HepG2 (cell line): ENCODE data around the gene EPS8L3. TPM values are rescaled to one million over a fixed set of nuclear protein-coding genes. Genes with fewer than 3 reads are reported as not detected.
A peak's percentile ranks its signal among the peaks of the same experiment; 100 is the strongest.

Source experiments
- ATAC-seq: fragments of 200-7000 bp; cut with Tn5 transposase; 3 replicates; pipeline ENCODE4 v1.9.1; 2020; ENCODE audit warnings: mild to moderate bottlenecking, moderate library complexity
- BruUV-seq: library from RNA; stranded (reverse); fragments of 400-500 nt; replicated peaks from 2 replicates; lab custom pipeline; 2021; lab: Mats Ljungman, UMichigan
- CTCF ChIA-PET: fragments of 300-600 bp; formaldehyde crosslinking; extraction: SDS; loops from one replicate; lab custom pipeline; 2021; ENCODE audit warnings: low total read pairs, inconsistent platforms, low intra/inter-chr PET ratio; lab: Yijun Ruan, JAX
- POLR2A ChIA-PET: fragments of 350-600 bp; sonication (Branson Sonifier 250); formaldehyde crosslinking; loops from one replicate; lab custom pipeline; 2020; ENCODE audit warnings: antibody characterized with exemption, inconsistent platforms; lab: Yijun Ruan, JAX
- DNase-seq: peaks from one replicate; pipeline ENCODE4 v3.0.0-alpha.2; 2015; ENCODE audit warnings: low spot score
- FAIRE-seq: peaks from 3 replicates; lab custom pipeline; 2011; peaks lifted over from hg19 to GRCh38; lab: Jason Lieb, UNC
- H2AFZ ChIP-seq: one replicate; pipeline ENCODE4 v1.6.1; 2011; ENCODE audit warnings: low read length, inconsistent platforms
- H3K27ac ChIP-seq: fragments of 300-600 bp; 3 replicates; pipeline ENCODE4 v1.8.0; 2011; ENCODE audit warnings: mixed run types, mild to moderate bottlenecking, mixed read lengths, low read length, inconsistent platforms; ENCODE audit not compliant: insufficient read depth; ENCODE audit errors: extremely low read length
- H3K27me3 ChIP-seq, 2 experiments: fragments of 200-600 bp in 1 of 2; 2 replicates in 1 of 2; 3 replicates in 1 of 2; pipeline versions ENCODE4 v1.6.0 to v1.8.0; 2011; ENCODE audit warnings: low read length in 2 of 2, mild to moderate bottlenecking in 2 of 2, moderate library complexity in 2 of 2, inconsistent platforms in 1 of 2; ENCODE audit not compliant: insufficient read depth in 2 of 2, control insufficient read depth in 1 of 2
- H3K36me3 ChIP-seq, 2 experiments: fragments of 200-600 bp in 1 of 2; replicated peaks in 1 of 2; 2 replicates in 1 of 2; 3 replicates in 1 of 2; pipeline versions ENCODE4 v1.5.1 to v1.8.0; 2011; ENCODE audit warnings: low read length in 2 of 2, inconsistent platforms in 1 of 2; ENCODE audit not compliant: insufficient read depth in 2 of 2, control insufficient read depth in 1 of 2
- H3K4me1 ChIP-seq: 2 replicates; pipeline ENCODE4 v1.5.1; 2012; ENCODE audit warnings: low read length, inconsistent platforms; ENCODE audit not compliant: insufficient read depth
- H3K4me2 ChIP-seq: 2 replicates; pipeline ENCODE4 v1.6.0; 2011; ENCODE audit warnings: low read depth, low read length, inconsistent platforms
- H3K4me3 ChIP-seq, 3 experiments: fragments of 200-600 bp in 1 of 3; sonication (generic), shearing (Covaris generic) in 1 of 3; replicated peaks in 1 of 3; 2 replicates each; pipeline ENCODE4 v1.5.1; 2011 to 2016; ENCODE audit warnings: low read length in 3 of 3, inconsistent platforms in 2 of 3, low read depth in 2 of 3, mild to moderate bottlenecking in 2 of 3, control low read depth in 1 of 3, mixed read lengths in 1 of 3; ENCODE audit not compliant: insufficient read depth in 1 of 3
- H3K79me2 ChIP-seq: one replicate; pipeline ENCODE4 v1.6.1; 2011; ENCODE audit warnings: low read length, inconsistent platforms; ENCODE audit not compliant: insufficient read depth
- H3K9ac ChIP-seq: 2 replicates; pipeline ENCODE4 v1.6.0; 2011; ENCODE audit warnings: mild to moderate bottlenecking, low read depth, low read length, inconsistent platforms; ENCODE audit not compliant: insufficient read depth
- H3K9me3 ChIP-seq: 2 replicates; pipeline ENCODE4 v1.5.1; 2012; ENCODE audit warnings: mild to moderate bottlenecking, low read length
- H4K20me1 ChIP-seq: 2 replicates; pipeline ENCODE4 v1.6.0; 2011; ENCODE audit warnings: inconsistent platforms, mild to moderate bottlenecking, low read length, moderate library complexity; ENCODE audit not compliant: insufficient read depth
- ATAD3A ChIP-seq: sonication (generic); formaldehyde crosslinking; IDR thresholded peaks from 2 replicates; pipeline ENCODE4 v1.4.0; 2020; ENCODE audit warnings: missing genetic modification reagents
- BORCS8-MEF2B ChIP-seq: sonication (generic); formaldehyde crosslinking; IDR thresholded peaks from 2 replicates; pipeline ENCODE4 v1.8.0; 2022; ENCODE audit warnings: mild to moderate bottlenecking, missing genetic modification reagents
- CEBPB ChIP-seq: IDR thresholded peaks from 2 replicates; pipeline ENCODE4 v1.6.1; 2011; ENCODE audit warnings: low read depth, low read length, improper control_type of control experiment, borderline replicate concordance
- CENPBD1 ChIP-seq: sonication (generic); formaldehyde crosslinking; IDR thresholded peaks from 2 replicates; pipeline ENCODE4 v1.8.0; 2022; ENCODE audit warnings: missing genetic modification reagents, low read depth, mild to moderate bottlenecking, borderline replicate concordance
- CTCF ChIP-seq: sonication (generic); formaldehyde crosslinking; IDR thresholded peaks from 2 replicates; pipeline ENCODE4 v1.5.0; 2020; ENCODE audit warnings: mild to moderate bottlenecking, missing genetic modification reagents, moderate library complexity
- KLF15 ChIP-seq: sonication (generic); formaldehyde crosslinking; IDR thresholded peaks from 2 replicates; pipeline ENCODE4 v1.8.1; 2023; ENCODE audit warnings: borderline replicate concordance, mild to moderate bottlenecking, inconsistent platforms, missing genetic modification reagents, mixed read lengths
- PAWR ChIP-seq: sonication (generic); formaldehyde crosslinking; IDR thresholded peaks from 2 replicates; pipeline ENCODE4 v1.4.0; 2020; ENCODE audit warnings: missing genetic modification reagents, mild to moderate bottlenecking, borderline replicate concordance
- SIN3B ChIP-seq: fragments of 150-350 bp; IDR thresholded peaks from 2 replicates; pipeline ENCODE4 v1.6.1; 2014; ENCODE audit warnings: low read length
- THAP8 ChIP-seq: sonication (generic); formaldehyde crosslinking; IDR thresholded peaks from 2 replicates; pipeline ENCODE4 v1.5.1; 2020; ENCODE audit warnings: missing genetic modification reagents, mild to moderate bottlenecking, borderline replicate concordance
- TMF1 ChIP-seq: sonication (generic); formaldehyde crosslinking; IDR thresholded peaks from 2 replicates; pipeline ENCODE4 v1.8.1; 2022; ENCODE audit warnings: low read depth, missing genetic modification reagents
- USF2 ChIP-seq, 2 experiments: sonication (generic) in 1 of 2; formaldehyde crosslinking in 1 of 2; IDR thresholded peaks; 2 replicates each; pipeline versions ENCODE4 v1.5.1 to v1.6.1; 2011 to 2020; ENCODE audit warnings: borderline replicate concordance in 1 of 2, low read depth in 1 of 2, low read length in 1 of 2, mild to moderate bottlenecking in 1 of 2, missing genetic modification reagents in 1 of 2, moderate library complexity in 1 of 2
- ZBTB7B ChIP-seq: sonication (generic); formaldehyde crosslinking; IDR thresholded peaks from 2 replicates; pipeline ENCODE4 v1.4.0; 2020; ENCODE audit warnings: missing genetic modification reagents
- ZFP1 ChIP-seq: IDR thresholded peaks from 2 replicates; pipeline ENCODE4 v1.6.1; 2016
- ZMYM4 ChIP-seq: sonication (generic); formaldehyde crosslinking; IDR thresholded peaks from 2 replicates; pipeline ENCODE4 v1.8.1; 2023; ENCODE audit warnings: mild to moderate bottlenecking, missing genetic modification reagents
- ZNF263 ChIP-seq: sonication (generic); formaldehyde crosslinking; IDR thresholded peaks from 2 replicates; pipeline ENCODE4 v1.4.0; 2020; ENCODE audit warnings: missing genetic modification reagents
- ZNF383 ChIP-seq: sonication (generic); formaldehyde crosslinking; IDR thresholded peaks from 2 replicates; pipeline ENCODE4 v1.4.0; 2020; ENCODE audit warnings: missing genetic modification reagents, mild to moderate bottlenecking, borderline replicate concordance
- ZNF547 ChIP-seq: sonication (generic); formaldehyde crosslinking; IDR thresholded peaks from 2 replicates; pipeline ENCODE4 v1.5.1; 2020; ENCODE audit warnings: mild to moderate bottlenecking, missing genetic modification reagents
- ZSCAN22 ChIP-seq: sonication (generic); formaldehyde crosslinking; IDR thresholded peaks from 2 replicates; pipeline ENCODE4 v1.4.0; 2020; ENCODE audit warnings: mild to moderate bottlenecking, missing genetic modification reagents
- WGBS: methylation state at CpG from one replicate; pipeline ENCODE4 v1.1.6; 2017; ENCODE audit warnings: low lambda C conversion rate; 5-methylcytosine and 5-hydroxymethylcytosine counted together
- in situ Hi-C: cut with HindIII; loops from 2 replicates; pipeline ENCODE4 v1.10.0; 2017; ENCODE audit warnings: low pct_unique_long_range_greater_than_20kb; ENCODE audit not compliant: extremely low pct_ligation_motif_present
- intact Hi-C: fragments of 100-400 bp; cut with micrococcal nuclease; formaldehyde crosslinking; loops from one replicate; pipeline ENCODE4 v1.10.0; 2022; ENCODE audit not compliant: unreplicated experiment
- polyA plus RNA-seq, 8 experiments: library from polyadenylated mRNA; depleted of rRNA in 3 of 8; stranded (reverse) in 7 of 8; unstranded in 1 of 8; fragments of >200 nt; fragmentation: Illumina TruSeq in 4 of 8; extraction: Trizol in 4 of 8; gene quantifications; 2 replicates each; pipeline versions ENCODE4 v1.2.1 to v1.2.3, GENCODE V29; 2011 to 2016; ENCODE audit warnings: low read depth in 4 of 8, missing spikeins in 1 of 8, mixed read lengths in 1 of 8; ENCODE audit not compliant: insufficient read depth in 1 of 8
- total RNA-seq, 5 experiments: library from RNA; depleted of rRNA; stranded (reverse); fragments of >200 nt; fragmentation: Illumina TruSeq; extraction: Trizol; gene quantifications; 2 replicates each; pipeline ENCODE4 v1.2.3, GENCODE V29; 2016; ENCODE audit warnings: low read depth in 1 of 5

EPS8L3 gene
- total and polyA plus RNA-seq, 2 of the 13 experiments (the other 11 are each of a cell fraction or from before 2014, with no cell fraction given): 18.2 to 106 TPM

- TF ChIP-seq ATAD3A (no peak), ZNF263 (no peak), BORCS8-MEF2B (no peak), TMF1 (CRISPR knock-in tag) (no peak), CEBPB (peak; percentile 68; the same call in 1 of the 2 replicates), PAWR (CRISPR knock-in tag) (no peak), THAP8 (no peak), ZNF547 (CRISPR knock-in tag) (no peak)
These were observed 29.4 kb upstream of the EPS8L3 start (continued) for GRCh38 chr1:109793089-109793485.

GRCh38 chr1:109792056-109792831 is 28.5 kb upstream of the EPS8L3 start:
- ChIA-PET POLR2A (interaction anchor here (1.4 kb wide), 1 partner anchor 104 kb away, joined by 3 read pairs; no protein-coding TSS in a partner anchor), CTCF (no interaction called here)
- H3K4me2 ChIP-seq: peak overlapping the region; percentile 69
- BruUV-seq: no TSS peak
- ATAC-seq (peak; percentile 26), FAIRE-seq (peak; percentile 54), DNase-seq (peak; percentile 75)
- peak overlapping the region in 1 of 3 experiments; percentile 49; a peak in 2 of 6 replicates for H3K4me3 ChIP-seq
- H4K20me1 ChIP-seq: no peaks in the 10 kb centered on the region
- no peaks in the 10 kb centered on the region for H3K9me3 ChIP-seq
- intact Hi-C loops: loop anchor here (5.0 kb wide), 2 partner anchors 120 to 190 kb away; partner anchors contain the start of genes AHCYL1 and CSF1
- in situ Hi-C loops: no loop called here
- WGBS: 55% methylated on average over 15 of the region's 18 CpGs
- no peak overlapping the region for H2AFZ ChIP-seq
- H3K79me2 ChIP-seq: no peaks in the 10 kb centered on the region
- peak overlapping the region; percentile 23; the same call in 1 of the 2 replicates for H3K9ac ChIP-seq
- no peaks in the 10 kb centered on the region for H3K27me3 ChIP-seq
- no peak overlapping the region for H3K27ac ChIP-seq
- no peaks in the 10 kb centered on the region for H3K36me3 ChIP-seq
- peaks cover 71% of the 10 kb centered on the region for H3K4me1 ChIP-seq
- TF ChIP-seq SIN3B (no peak), KLF15 (no peak), ZNF383 (CRISPR knock-in tag) (no peak), USF2 (IDR thresholded peaks at IDR 0.05; ENCODE audit: low read depth, low read length) (no peak), USF2 (CRISPR knock-in tag; IDR thresholded peaks at IDR 0.05; ENCODE audit: borderline replicate concordance) (no peak), ZFP1 (CRISPR knock-in tag) (no peak), CENPBD1 (no peak), ZMYM4 (CRISPR knock-in tag) (no peak), CTCF (CRISPR knock-in tag) (peak; percentile 64), ZBTB7B (peak; percentile 76; the same call in 1 of the 2 replicates), ZSCAN22 (CRISPR knock-in tag) (no peak)
